Upper lobe of left lung (tissue), 6 donors: ENCODE data around the gene SEC16A. TPM values are rescaled to one million over a fixed set of nuclear protein-coding genes. Genes with fewer than 3 reads are reported as not detected.

Source experiments
- ATAC-seq, 2 donors: fragments of 200-7000 bp; cut with Tn5 transposase; one replicate each; pipeline ENCODE4 v1.9.1; 2022; ENCODE audit warnings: mild to moderate bottlenecking in 2 of 2, moderate library complexity in 2 of 2; ENCODE audit not compliant: low FRiP score in 2 of 2
- DNase-seq, 2 donors: peaks; one replicate each; pipeline ENCODE4 v3.0.0-alpha.2; 2019 to 2020
- H3K27ac ChIP-seq, 4 donors: fragments of 200-600 bp; sonication (generic); one replicate each; pipeline ENCODE4 v1.5.1; 2016 to 2019
- H3K27me3 ChIP-seq, 4 donors: fragments of 200-600 bp; sonication (generic); one replicate each; pipeline ENCODE4 v1.5.1; 2017 to 2019
- H3K36me3 ChIP-seq, 4 donors: fragments of 200-600 bp; sonication (generic); one replicate each; pipeline ENCODE4 v1.5.1; 2016 to 2019
- H3K4me1 ChIP-seq, 4 donors: fragments of 200-600 bp; sonication (generic); one replicate each; pipeline ENCODE4 v1.5.1; 2018 to 2019
- H3K4me3 ChIP-seq, 4 donors: fragments of 200-600 bp; sonication (generic); one replicate each; pipeline ENCODE4 v1.5.1; 2017 to 2019; ENCODE audit warnings: mild to moderate bottlenecking in 2 of 4, moderate library complexity in 1 of 4
- H3K9me3 ChIP-seq, 4 donors: fragments of 200-600 bp; sonication (generic); one replicate each; pipeline ENCODE4 v1.5.1; 2018 to 2019
- CTCF ChIP-seq, 6 experiments: fragments of 450-650 bp in 4 of 6; fragments of 200-600 bp in 2 of 6; sonication (generic) in 2 of 6; IDR thresholded peaks; one replicate each; pipeline ENCODE4 v1.5.1; 2016 to 2019; ENCODE audit warnings: antibody characterized with exemption in 6 of 6
- EP300 ChIP-seq, 4 donors: sonication (generic); formaldehyde crosslinking; IDR thresholded peaks; one replicate each; pipeline ENCODE4 v1.5.1; 2017; ENCODE audit warnings: antibody characterized with exemption in 4 of 4, control low read depth in 2 of 4
- POLR2A ChIP-seq, 4 donors: fragments of 450-650 bp; IDR thresholded peaks; one replicate each; pipeline ENCODE4 v1.5.1; 2016 to 2017; ENCODE audit warnings: antibody characterized with exemption in 4 of 4, mild to moderate bottlenecking in 2 of 4
- POLR2AphosphoS5 ChIP-seq, 2 donors: sonication (generic); formaldehyde crosslinking; IDR thresholded peaks; one replicate each; pipeline ENCODE4 v1.5.1; 2017; ENCODE audit warnings: antibody characterized with exemption in 2 of 2
- WGBS, 2 donors: methylation state at CpG; one replicate each; pipeline ENCODE4 v1.1.5; 2017 to 2018; 5-methylcytosine and 5-hydroxymethylcytosine counted together
- total RNA-seq, 6 donors: library from RNA; depleted of rRNA in 4 of 6; stranded (reverse); fragments of >200 nt in 4 of 6; gene quantifications; one replicate each; pipeline versions ENCODE4 v1.1.0 to v1.2.1, GENCODE V29; 2016 to 2021
- donor health status: DM: no; HTN: no; CAD: no; lungs with moderate emphysema.
- donor health status: DM: no; HTN: yes; CAD: no; lungs with severe emphysema.

The SEC16A gene
- total RNA-seq, 6 donors from 2014 or later, result 64.1 to 89.1 (median 72.1) TPM

DNA sequence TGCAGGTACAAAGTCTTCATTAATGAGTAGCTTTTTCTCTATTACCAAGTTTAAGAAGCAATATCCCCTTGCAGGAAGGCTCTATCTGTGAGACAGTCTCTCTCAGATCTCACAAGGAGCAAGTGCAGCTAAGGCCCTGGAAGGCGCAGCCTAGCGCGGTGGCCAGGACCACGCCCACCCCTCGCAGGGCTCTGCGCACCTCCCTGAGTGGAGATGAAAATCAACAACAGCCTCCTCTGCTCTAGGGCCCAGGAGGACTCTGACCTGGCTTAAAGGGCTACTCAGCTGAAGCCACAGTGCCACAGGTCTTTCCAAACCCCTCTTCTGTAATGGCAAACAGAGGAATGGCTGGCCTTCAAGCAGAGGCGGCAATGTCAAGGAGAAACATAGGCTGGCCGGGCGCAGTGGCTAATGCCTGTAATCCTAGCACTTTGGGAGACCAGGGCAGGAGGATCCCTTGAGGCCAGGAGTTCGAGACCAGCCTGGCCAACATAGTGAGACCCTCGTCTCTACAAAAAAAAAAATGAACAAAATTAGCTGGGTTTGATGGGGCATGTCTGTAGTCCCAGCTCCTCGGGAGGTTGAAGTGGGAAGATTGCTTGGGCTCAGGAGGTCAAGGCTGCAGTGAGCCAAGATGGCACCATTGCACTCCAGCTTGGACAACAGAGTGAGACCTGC, 11.9 kb downstream of the SEC16A start:
- Histone ChIP-seq H3K27ac (no peak overlapping the region), H3K4me3 (no peak overlapping the region), H3K27me3 (no peaks in the 10 kb centered on the region), H3K36me3 (peaks cover 61 to 100% (median 98%) of the 10 kb centered on the region in 4 donors), H3K4me1 (no peaks in the 10 kb centered on the region), H3K9me3 (no peaks in the 10 kb centered on the region)
- no peak for TF ChIP-seq CTCF (IDR thresholded peaks at IDR 0.05)
- 95 to 96% methylated on average over 12 of the region's 12 CpGs for WGBS, 2 donors
- ATAC-seq (no peak), DNase-seq (no peak)

DNA sequence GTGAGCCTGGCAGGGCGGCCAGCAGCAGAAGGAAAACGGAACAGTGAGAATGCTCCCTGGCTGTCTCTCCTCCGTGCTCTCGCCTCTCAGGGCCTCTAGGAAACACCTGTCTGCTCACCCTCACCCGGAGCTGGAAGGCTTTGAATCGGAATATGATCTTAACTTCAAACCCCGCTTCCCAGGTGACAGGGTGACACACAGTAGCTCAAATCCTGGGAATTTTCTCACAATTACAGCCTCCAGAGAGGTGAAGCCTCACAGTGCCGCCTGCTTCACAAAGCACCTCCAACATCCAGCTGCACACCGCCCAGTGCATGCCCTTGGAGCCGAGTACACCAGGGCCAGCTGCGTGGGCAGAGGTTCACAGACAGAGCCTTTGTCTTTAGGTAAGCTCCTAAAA, 12.5 kb downstream of the SEC16A start:
- Histone ChIP-seq H3K4me3 (no peak overlapping the region), H3K27me3 (no peaks in the 10 kb centered on the region), H3K27ac (no peak overlapping the region), H3K4me1 (no peaks in the 10 kb centered on the region), H3K9me3 (no peaks in the 10 kb centered on the region), H3K36me3 (peaks cover 65 to 100% (median 98%) of the 10 kb centered on the region in 4 donors)
- WGBS, 2 donors, result 97% methylated on average over 10 to 11 of the region's 11 CpGs
- no peak for TF ChIP-seq POLR2AphosphoS5 (IDR thresholded peaks at IDR 0.05)
- TF ChIP-seq POLR2A (IDR thresholded peaks at IDR 0.05), result no peak
- TF ChIP-seq CTCF (IDR thresholded peaks at IDR 0.05), result no peak
- no peak for TF ChIP-seq EP300 (IDR thresholded peaks at IDR 0.05)
- no peak for ATAC-seq
- DNase-seq, result no peak

DNA sequence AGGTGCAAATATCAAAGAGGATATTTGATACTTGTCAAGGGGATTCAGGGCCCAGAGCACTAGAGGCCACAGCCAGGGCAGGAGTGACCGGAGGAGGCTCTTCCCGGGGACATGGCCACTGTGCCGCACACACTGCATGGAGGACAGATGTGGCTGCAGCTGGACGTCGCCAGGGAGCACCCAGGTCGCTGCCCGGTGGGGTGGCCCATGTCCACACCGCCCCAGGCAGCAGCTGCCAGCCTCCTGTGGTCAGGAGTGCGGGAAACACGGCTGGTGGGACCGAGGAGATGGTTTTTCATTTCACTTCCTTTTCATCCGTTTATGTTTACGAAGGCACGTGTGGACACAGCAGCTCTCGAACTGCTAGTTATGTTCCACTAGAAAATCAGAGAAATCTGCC, 15.1 kb downstream of the SEC16A start:
- TF ChIP-seq EP300 (IDR thresholded peaks at IDR 0.05) (no peak), CTCF (IDR thresholded peaks at IDR 0.05) (no peak), POLR2A (IDR thresholded peaks at IDR 0.05) (no peak), POLR2AphosphoS5 (IDR thresholded peaks at IDR 0.05) (no peak)
- 81 to 86% methylated on average over 15 of the region's 15 CpGs for WGBS, 2 donors

GRCh38 chr9:136466155-136466541, 16.7 kb downstream of the SEC16A start:
- DNase-seq, result no peak
- Histone ChIP-seq H3K27ac (no peak overlapping the region), H3K9me3 (no peaks in the 10 kb centered on the region), H3K27me3 (no peaks in the 10 kb centered on the region), H3K4me1 (no peaks in the 10 kb centered on the region), H3K36me3 (peaks cover 75 to 100% (median 98%) of the 10 kb centered on the region in 4 donors), H3K4me3 (no peak overlapping the region)
- ATAC-seq, result no peak
- WGBS, 2 donors, result 94 to 96% methylated on average over 24 to 30 of the region's 30 CpGs
- TF ChIP-seq CTCF (IDR thresholded peaks at IDR 0.05), result no peak
- TF ChIP-seq EP300 (IDR thresholded peaks at IDR 0.05), result no peak
- no peak for TF ChIP-seq POLR2A (IDR thresholded peaks at IDR 0.05)
- TF ChIP-seq POLR2AphosphoS5 (IDR thresholded peaks at IDR 0.05), result no peak

More for the DNA sequence above, 15.1 kb downstream of the SEC16A start:
- H3K36me3 ChIP-seq, result peaks cover 74 to 100% (median 98%) of the 10 kb centered on the region in 4 donors
- no peaks in the 10 kb centered on the region for H3K4me1 ChIP-seq
- no peak overlapping the region for H3K4me3 ChIP-seq
- DNase-seq (no peak), ATAC-seq (no peak)
- no peak overlapping the region for H3K27ac ChIP-seq
- H3K9me3 ChIP-seq, result no peaks in the 10 kb centered on the region
- H3K27me3 ChIP-seq, result no peaks in the 10 kb centered on the region
